Glutamatergic neuron (in vitro differentiated cells): ENCODE measurements around the gene DBF4B. TPM values are rescaled to one million over a fixed set of nuclear protein-coding genes. Genes with fewer than 3 reads are reported as not detected.
"Not testable (repeated sequence)": the region's sequence is repeated elsewhere in the genome, so short reads cannot be mapped to it uniquely, and the experiment has no call there.

ENCODE experiments used
- DNase-seq: peaks from one replicate; pipeline ENCODE4 v3.0.0; 2022
- H3K27ac Mint-ChIP-seq: one replicate; pipeline ENCODE4 v1.8.0; 2020; ENCODE audit warnings: mild to moderate bottlenecking, mixed read lengths, inconsistent platforms; ENCODE audit not compliant: unreplicated experiment
- H3K27me3 Mint-ChIP-seq: one replicate; pipeline ENCODE4 v1.8.0; 2020; ENCODE audit warnings: mild to moderate bottlenecking, moderate library complexity, mixed read lengths, inconsistent platforms; ENCODE audit not compliant: unreplicated experiment
- H3K36me3 Mint-ChIP-seq: one replicate; pipeline ENCODE4 v1.8.0; 2020; ENCODE audit warnings: mild to moderate bottlenecking, mixed read lengths, inconsistent platforms; ENCODE audit not compliant: unreplicated experiment
- H3K4me1 Mint-ChIP-seq: one replicate; pipeline ENCODE4 v1.8.0; 2020; ENCODE audit warnings: mild to moderate bottlenecking, low read depth, mixed read lengths, inconsistent platforms; ENCODE audit not compliant: unreplicated experiment
- H3K4me3 Mint-ChIP-seq: one replicate; pipeline ENCODE4 v1.8.0; 2020; ENCODE audit warnings: mild to moderate bottlenecking, mixed read lengths, inconsistent platforms; ENCODE audit not compliant: unreplicated experiment
- H3K9me3 Mint-ChIP-seq: one replicate; pipeline ENCODE4 v1.8.0; 2020; ENCODE audit warnings: mild to moderate bottlenecking, moderate library complexity, mixed read lengths, inconsistent platforms; ENCODE audit not compliant: unreplicated experiment
- total RNA-seq: library from RNA; stranded (reverse); fragmentation: NEBNext Ultra II Directional; extraction: Animal tissue kit (Norgen Biotek cat#: 25700); gene quantifications from one replicate; pipeline ENCODE4 v1.2.1, GENCODE V29; 2021; ENCODE audit not compliant: unreplicated experiment
- TF ChIP-seq, protein P1 (sequence below): fragments of 200-600 bp; sonication (generic); IDR thresholded peaks from one replicate; pipeline ENCODE4 v1.5.0; 2021; ENCODE audit not compliant: partially characterized antibody, unreplicated experiment

Gene DBF4B
- total RNA-seq, 1 donor from 2014 or later: 15.5 TPM

DNA sequence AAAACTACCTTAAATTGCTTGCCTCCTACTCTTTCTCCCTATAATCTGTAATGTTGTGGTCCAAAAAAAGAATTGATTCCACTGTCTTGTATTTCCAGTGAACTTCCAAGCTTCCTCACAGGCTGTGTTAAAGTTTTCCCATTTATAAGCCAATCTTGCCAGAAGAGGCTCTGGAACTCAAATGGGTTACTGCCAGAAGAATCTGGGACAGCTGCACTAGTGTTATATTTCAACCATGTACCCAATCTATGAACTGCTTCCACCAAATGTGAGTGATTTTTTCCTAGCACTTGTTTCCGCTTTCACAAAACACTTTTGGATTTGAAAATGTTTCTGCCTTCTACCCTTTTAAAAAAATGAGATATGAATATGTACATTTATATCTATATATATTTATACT lies 20.7 kb upstream of the DBF4B start:
- H3K27ac Mint-ChIP-seq: no peak overlapping the region
- H3K9me3 Mint-ChIP-seq: no peaks in the 10 kb centered on the region
- no peak overlapping the region for H3K4me3 Mint-ChIP-seq
- H3K36me3 Mint-ChIP-seq: no peaks in the 10 kb centered on the region
- TF ChIP-seq, protein P1, sequence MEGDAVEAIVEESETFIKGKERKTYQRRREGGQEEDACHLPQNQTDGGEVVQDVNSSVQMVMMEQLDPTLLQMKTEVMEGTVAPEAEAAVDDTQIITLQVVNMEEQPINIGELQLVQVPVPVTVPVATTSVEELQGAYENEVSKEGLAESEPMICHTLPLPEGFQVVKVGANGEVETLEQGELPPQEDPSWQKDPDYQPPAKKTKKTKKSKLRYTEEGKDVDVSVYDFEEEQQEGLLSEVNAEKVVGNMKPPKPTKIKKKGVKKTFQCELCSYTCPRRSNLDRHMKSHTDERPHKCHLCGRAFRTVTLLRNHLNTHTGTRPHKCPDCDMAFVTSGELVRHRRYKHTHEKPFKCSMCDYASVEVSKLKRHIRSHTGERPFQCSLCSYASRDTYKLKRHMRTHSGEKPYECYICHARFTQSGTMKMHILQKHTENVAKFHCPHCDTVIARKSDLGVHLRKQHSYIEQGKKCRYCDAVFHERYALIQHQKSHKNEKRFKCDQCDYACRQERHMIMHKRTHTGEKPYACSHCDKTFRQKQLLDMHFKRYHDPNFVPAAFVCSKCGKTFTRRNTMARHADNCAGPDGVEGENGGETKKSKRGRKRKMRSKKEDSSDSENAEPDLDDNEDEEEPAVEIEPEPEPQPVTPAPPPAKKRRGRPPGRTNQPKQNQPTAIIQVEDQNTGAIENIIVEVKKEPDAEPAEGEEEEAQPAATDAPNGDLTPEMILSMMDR: no peak
- no peak for DNase-seq
- peaks cover 7% of the 10 kb centered on the region for H3K4me1 Mint-ChIP-seq
- no peaks in the 10 kb centered on the region for H3K27me3 Mint-ChIP-seq

DNA sequence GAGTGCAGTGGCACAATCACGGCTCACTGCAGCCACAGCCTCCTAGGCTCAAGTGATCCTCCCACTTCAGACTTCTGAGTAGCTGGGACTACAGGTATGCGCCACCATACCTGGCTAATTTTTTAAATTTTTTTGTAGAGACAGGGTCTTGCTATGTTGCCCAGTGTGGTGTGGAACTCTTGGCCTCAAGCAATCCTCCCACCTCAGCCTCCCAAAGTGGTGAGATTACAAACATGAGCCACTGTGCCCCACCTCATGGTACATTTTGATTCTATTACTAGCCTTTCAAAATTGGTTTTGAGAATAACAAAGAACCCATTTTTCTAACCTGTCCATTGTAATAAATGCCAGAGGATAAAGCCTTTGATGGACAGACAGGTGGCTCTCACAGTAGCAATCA lies 20.3 kb upstream of the DBF4B start:
- Mint-ChIP-seq H3K9me3 (no peaks in the 10 kb centered on the region), H3K27me3 (no peaks in the 10 kb centered on the region), H3K27ac (no peak overlapping the region), H3K4me1 (peaks cover 7% of the 10 kb centered on the region), H3K4me3 (peak overlapping the region; percentile 96), H3K36me3 (no peaks in the 10 kb centered on the region)
- TF ChIP-seq, protein P1: no peak
- DNase-seq: no peak

DNA sequence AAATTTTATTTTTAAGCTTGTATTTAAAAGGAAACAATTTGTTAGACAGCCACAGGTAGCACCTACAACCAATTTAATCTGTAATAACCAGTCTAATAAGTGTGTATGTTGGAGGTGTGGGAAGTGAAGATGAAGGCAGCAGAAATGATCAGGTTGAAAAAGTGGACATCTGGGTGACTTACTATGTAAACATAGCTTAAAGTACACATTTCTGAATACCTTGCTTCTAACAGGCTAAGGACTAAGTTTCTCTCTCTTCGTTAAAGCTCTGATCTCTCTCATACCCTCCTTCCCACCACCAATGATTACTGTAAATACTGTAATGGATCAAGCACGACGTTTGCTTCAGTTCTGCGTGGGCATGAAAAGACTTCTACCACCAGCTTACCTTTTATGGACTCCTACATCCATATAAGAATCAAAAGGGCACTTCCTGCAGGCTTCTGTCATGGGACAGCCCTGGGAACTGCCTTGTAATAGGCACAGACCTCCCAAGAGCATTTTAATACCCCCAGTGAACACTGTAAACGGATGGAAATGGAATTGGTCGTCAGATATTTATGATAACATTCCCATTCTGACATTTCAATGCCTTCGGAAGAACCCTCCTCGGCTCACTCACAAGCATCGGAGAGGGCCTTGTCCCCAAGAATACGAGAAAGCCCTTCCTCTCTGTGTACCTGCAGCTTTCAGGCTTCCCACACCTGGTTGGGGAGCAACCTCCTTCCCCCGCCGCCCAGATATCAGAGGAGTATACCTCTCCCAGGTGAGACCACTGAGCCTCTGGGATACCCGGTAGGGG lies 19.6 kb upstream of the DBF4B start:
- peak overlapping the region; percentile 80 for H3K27ac Mint-ChIP-seq
- peaks cover 7% of the 10 kb centered on the region for H3K4me1 Mint-ChIP-seq
- peak overlapping the region; percentile 96 for H3K4me3 Mint-ChIP-seq

DNA sequence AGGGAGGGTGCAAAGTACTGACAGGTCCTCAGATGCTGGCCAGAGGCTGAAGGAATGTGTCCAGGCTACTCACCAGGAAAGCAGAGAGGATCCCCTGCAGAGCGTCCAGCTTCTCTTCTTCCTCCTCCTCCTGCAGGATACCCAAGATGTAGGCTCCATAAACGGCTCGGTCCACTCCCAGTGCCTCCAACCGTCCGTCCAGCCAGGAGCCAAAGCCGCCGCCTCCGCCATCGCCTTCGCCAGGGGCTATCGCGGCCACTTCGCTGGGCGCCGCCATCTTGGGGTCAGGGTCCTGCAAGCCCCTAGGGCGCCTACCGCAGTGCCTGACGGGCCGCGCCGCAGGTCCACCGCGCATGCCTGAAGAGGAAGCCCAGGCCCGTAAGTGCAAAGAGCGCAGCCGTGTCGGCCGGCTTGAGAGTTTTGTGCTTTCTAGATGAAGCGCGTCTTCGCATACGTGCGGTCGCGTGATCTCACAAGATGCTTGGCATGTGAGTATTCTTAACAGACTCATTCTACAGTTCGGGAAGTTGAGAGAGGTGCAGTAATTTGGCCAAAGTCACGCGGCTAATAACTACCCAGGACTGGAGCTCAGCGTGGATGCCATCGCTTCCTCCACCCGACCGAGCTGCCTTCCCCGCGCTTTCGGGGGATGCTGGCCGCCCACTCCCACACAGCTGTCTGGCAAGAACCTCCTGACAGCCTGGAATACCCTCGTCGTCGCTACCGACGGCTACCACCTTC lies 18.8 kb upstream of the DBF4B start, which contains the start of gene CCDC43:
Gene CCDC43, minus strand, starts transcription at position 300 of the 741 bp plus-strand sequence. Its CDS starts 23 bp downstream, at position 277.
- TF ChIP-seq, protein P1: no peak
- no peaks in the 10 kb centered on the region for H3K36me3 Mint-ChIP-seq
- H3K27me3 Mint-ChIP-seq: no peaks in the 10 kb centered on the region
- peak within 1 kb of the TSS; percentile 96 for H3K4me3 Mint-ChIP-seq
- DNase-seq: peak; percentile 95
- H3K4me1 Mint-ChIP-seq: peaks cover 7% of the 10 kb centered on the region
- H3K9me3 Mint-ChIP-seq: no peaks in the 10 kb centered on the region
- peak within 1 kb of the TSS; percentile 80 for H3K27ac Mint-ChIP-seq

More for the DNA sequence above, 19.6 kb upstream of the DBF4B start:
- no peaks in the 10 kb centered on the region for H3K36me3 Mint-ChIP-seq
- no peak for DNase-seq
- TF ChIP-seq, protein P1: no peak
- no peaks in the 10 kb centered on the region for H3K9me3 Mint-ChIP-seq
- no peaks in the 10 kb centered on the region for H3K27me3 Mint-ChIP-seq

DNA sequence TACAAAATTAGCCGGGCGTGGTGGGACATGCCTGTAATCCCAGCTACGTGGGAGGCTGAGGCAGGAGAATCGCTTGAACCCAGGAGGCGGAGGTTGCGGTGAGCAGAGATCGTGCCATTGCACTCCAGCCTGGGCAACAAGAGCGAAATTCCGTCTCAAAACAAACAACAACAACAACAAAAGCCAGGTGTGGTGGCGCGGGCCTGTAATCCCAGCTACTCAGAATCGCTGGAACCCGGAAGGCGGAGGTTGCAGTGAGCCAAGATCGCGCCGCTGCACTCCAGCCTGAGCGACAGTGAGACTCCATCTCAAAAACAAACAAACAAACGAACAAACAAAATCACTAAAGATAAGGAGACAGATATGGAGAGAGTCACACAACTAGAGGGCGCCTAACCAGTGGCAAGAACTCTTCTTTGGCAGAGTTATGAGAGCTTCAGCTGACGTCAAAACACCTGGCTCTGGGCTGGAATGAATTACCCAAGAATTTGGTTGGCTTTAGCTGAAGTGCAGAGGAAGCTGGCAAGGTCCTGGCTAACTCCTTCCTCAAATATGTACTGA lies 17.6 kb upstream of the DBF4B start:
- DNase-seq, H3K4me1 Mint-ChIP-seq, H3K27ac Mint-ChIP-seq, H3K9me3 Mint-ChIP-seq, H3K36me3 Mint-ChIP-seq, H3K27me3 Mint-ChIP-seq: not testable (repeated sequence)
- peak overlapping the region; percentile 38 for H3K4me3 Mint-ChIP-seq
